ENCODE measurements around the gene LCN15. TPM values are rescaled to one million over a fixed set of nuclear protein-coding genes. Genes with fewer than 3 reads are reported as not detected.

Gene LCN15
- total RNA-seq, 1 donor from 2014 or later = not detected

- Mint-ChIP-seq H3K9me3 (ENCODE audit: unreplicated experiment) (peaks cover 12% of the 10 kb centered on the region), H3K4me1 (ENCODE audit: unreplicated experiment) (no peaks in the 10 kb centered on the region), H3K36me3 (ENCODE audit: unreplicated experiment) (no peaks in the 10 kb centered on the region), H3K4me3 (ENCODE audit: unreplicated experiment) (no peak overlapping the region), H3K27ac (ENCODE audit: unreplicated experiment) (no peak overlapping the region), H3K27me3 (ENCODE audit: unreplicated experiment) (peaks cover 20% of the 10 kb centered on the region)
- no peak for DNase-seq (ENCODE audit: extremely low spot score, unreplicated experiment)
- TF ChIP-seq CTCF (IDR thresholded peaks at IDR 0.05) = no peak
Measured at GRCh38 chr9:136751814-136752213, 12.5 kb downstream of the LCN15 start.

- no peaks in the 10 kb centered on the region for H3K36me3 Mint-ChIP-seq (ENCODE audit: unreplicated experiment)
- H3K4me1 Mint-ChIP-seq (ENCODE audit: unreplicated experiment) = no peaks in the 10 kb centered on the region
- H3K27ac Mint-ChIP-seq (ENCODE audit: unreplicated experiment) = no peak overlapping the region
- TF ChIP-seq CTCF (IDR thresholded peaks at IDR 0.05) = no peak
- no peak overlapping the region for H3K4me3 Mint-ChIP-seq (ENCODE audit: unreplicated experiment)
- H3K27me3 Mint-ChIP-seq (ENCODE audit: unreplicated experiment) = peaks cover 20% of the 10 kb centered on the region
- DNase-seq (ENCODE audit: extremely low spot score, unreplicated experiment) = no peak
- peaks cover 12% of the 10 kb centered on the region for H3K9me3 Mint-ChIP-seq (ENCODE audit: unreplicated experiment)
Measured at GRCh38 chr9:136751244-136751643, 13.1 kb downstream of the LCN15 start.

DNA sequence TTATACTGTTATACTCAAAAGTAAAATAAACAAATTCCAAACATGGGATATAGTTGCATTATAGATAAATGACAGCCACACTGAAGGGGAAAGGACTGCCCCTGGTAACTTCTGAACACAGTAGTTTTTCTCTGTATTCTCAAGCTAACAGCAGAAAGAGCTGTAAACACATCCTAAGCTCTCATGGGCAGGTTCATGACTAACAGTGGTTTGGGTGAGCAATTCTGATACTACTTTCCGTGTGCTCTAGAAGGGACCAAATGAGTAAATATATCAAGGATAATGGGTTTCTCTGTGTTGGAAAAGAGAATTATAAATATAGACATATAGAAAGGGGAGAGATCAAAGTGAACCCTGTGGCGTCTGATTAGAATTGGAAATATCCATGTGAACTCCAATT is 13.8 kb downstream of the LCN15 start:
- Mint-ChIP-seq H3K36me3 (ENCODE audit: unreplicated experiment) (no peaks in the 10 kb centered on the region), H3K9me3 (ENCODE audit: unreplicated experiment) (peaks cover 12% of the 10 kb centered on the region), H3K4me1 (ENCODE audit: unreplicated experiment) (no peaks in the 10 kb centered on the region), H3K27me3 (ENCODE audit: unreplicated experiment) (peaks cover 20% of the 10 kb centered on the region), H3K4me3 (ENCODE audit: unreplicated experiment) (no peak overlapping the region), H3K27ac (ENCODE audit: unreplicated experiment) (no peak overlapping the region)
- no peak for TF ChIP-seq CTCF (IDR thresholded peaks at IDR 0.05)
- DNase-seq (ENCODE audit: extremely low spot score, unreplicated experiment) = no peak

DNA sequence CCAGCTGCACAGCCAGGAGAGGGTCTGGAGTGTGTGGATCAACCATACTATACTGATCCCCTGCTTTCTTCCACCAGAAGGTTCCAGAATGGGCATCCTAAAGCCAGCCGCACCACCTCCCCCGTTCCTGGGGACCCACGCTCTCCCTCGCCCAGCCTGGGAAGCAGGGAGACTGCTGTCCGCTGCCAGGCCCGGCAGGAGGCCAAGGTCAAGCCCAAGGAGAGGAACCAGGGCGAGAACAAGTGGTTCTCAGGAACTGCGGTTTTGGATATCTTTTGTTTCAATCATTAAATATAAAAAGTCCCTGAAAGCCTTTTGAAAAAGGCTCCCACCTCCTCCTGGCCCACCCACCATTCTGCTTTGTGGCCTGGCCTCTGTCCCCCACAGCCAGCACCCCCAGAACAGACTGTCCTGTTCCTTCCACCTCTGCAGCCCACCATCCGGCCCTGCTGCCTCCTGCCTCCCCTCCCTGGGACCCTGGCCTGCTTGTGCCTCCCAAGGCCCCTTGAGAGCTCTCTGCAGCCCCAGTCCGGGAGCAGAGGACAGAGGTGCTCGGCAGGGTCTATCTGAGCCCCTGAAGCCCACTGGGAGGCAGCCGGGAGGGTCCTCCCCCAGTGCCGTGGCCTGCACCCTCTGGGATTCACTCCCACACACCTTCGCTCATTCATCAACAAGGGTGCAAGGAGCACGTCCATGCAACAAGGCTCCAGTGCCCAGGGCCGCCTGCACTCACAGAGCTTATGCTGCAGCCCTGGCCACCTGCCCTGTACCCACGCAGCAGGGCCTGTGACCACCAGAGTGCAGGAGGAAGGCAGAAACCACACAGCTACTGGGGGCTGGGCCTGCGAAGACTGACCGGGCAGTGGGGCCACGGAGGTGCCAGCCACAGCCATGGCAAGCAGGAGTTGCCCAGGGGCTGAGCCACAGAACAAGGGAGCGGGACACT is 15.4 kb downstream of the LCN15 start:
- peaks cover 12% of the 10 kb centered on the region for H3K9me3 Mint-ChIP-seq (ENCODE audit: unreplicated experiment)
- H3K36me3 Mint-ChIP-seq (ENCODE audit: unreplicated experiment) = no peaks in the 10 kb centered on the region
- TF ChIP-seq CTCF (IDR thresholded peaks at IDR 0.05) = no peak
- no peaks in the 10 kb centered on the region for H3K4me1 Mint-ChIP-seq (ENCODE audit: unreplicated experiment)
- peaks cover 20% of the 10 kb centered on the region for H3K27me3 Mint-ChIP-seq (ENCODE audit: unreplicated experiment)
- no peak for DNase-seq (ENCODE audit: extremely low spot score, unreplicated experiment)
- H3K4me3 Mint-ChIP-seq (ENCODE audit: unreplicated experiment) = no peak overlapping the region
- H3K27ac Mint-ChIP-seq (ENCODE audit: unreplicated experiment) = no peak overlapping the region

- Mint-ChIP-seq H3K27ac (ENCODE audit: unreplicated experiment) (no peak within 1 kb of the TSS), H3K9me3 (ENCODE audit: unreplicated experiment) (peaks cover 12% of the 10 kb centered on the region), H3K4me3 (ENCODE audit: unreplicated experiment) (no peak within 1 kb of the TSS), H3K27me3 (ENCODE audit: unreplicated experiment) (peaks cover 20% of the 10 kb centered on the region), H3K36me3 (ENCODE audit: unreplicated experiment) (no peaks in the 10 kb centered on the region), H3K4me1 (ENCODE audit: unreplicated experiment) (no peaks in the 10 kb centered on the region)
- no peak for TF ChIP-seq CTCF (IDR thresholded peaks at IDR 0.05)
- DNase-seq (ENCODE audit: extremely low spot score, unreplicated experiment) = no peak
Measured at GRCh38 chr9:136748201-136748600, 16.1 kb downstream of the LCN15 start, which contains the start of gene LCN6. LCN6 (minus strand) TSS chr9:136748525; CDS start chr9:136748483, 42 bp downstream.
